Stimulated activated CD8-positive, alpha-beta memory T cell treated with anti-CD3 and anti-CD28 coated beads, Interleukin-4, amount 100 ng/mL, for 48 hours (primary cell): Measurements from ENCODE around the gene COX6A2.
A peak's percentile ranks its signal among the peaks of the same experiment; 100 is the strongest.

Experiments used
- DNase-seq: peaks from one replicate; pipeline ENCODE4 v3.0.0-alpha.2; 2020

Gene COX6A2

DNA sequence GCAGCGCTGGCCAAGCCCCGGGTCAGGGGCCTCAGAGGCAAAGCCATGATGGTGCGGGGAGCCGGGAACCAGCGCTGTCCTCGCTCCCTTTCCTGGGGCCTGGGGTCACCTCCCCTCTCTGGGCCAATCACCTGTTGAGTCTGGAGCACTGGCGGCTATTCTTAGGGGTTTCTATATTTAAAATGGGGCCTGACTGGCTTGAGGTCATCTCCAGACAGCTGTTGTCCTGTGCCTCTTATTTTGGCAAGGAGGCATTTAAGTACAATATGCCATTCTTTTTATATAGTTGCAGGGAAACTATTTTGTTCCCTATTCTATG, at the start of gene COX6A2:
COX6A2 (minus strand) TSS at position 82 of the 319 bp plus-strand sequence; CDS start at position 47, 35 bp downstream.
- DNase-seq: no peak

DNA sequence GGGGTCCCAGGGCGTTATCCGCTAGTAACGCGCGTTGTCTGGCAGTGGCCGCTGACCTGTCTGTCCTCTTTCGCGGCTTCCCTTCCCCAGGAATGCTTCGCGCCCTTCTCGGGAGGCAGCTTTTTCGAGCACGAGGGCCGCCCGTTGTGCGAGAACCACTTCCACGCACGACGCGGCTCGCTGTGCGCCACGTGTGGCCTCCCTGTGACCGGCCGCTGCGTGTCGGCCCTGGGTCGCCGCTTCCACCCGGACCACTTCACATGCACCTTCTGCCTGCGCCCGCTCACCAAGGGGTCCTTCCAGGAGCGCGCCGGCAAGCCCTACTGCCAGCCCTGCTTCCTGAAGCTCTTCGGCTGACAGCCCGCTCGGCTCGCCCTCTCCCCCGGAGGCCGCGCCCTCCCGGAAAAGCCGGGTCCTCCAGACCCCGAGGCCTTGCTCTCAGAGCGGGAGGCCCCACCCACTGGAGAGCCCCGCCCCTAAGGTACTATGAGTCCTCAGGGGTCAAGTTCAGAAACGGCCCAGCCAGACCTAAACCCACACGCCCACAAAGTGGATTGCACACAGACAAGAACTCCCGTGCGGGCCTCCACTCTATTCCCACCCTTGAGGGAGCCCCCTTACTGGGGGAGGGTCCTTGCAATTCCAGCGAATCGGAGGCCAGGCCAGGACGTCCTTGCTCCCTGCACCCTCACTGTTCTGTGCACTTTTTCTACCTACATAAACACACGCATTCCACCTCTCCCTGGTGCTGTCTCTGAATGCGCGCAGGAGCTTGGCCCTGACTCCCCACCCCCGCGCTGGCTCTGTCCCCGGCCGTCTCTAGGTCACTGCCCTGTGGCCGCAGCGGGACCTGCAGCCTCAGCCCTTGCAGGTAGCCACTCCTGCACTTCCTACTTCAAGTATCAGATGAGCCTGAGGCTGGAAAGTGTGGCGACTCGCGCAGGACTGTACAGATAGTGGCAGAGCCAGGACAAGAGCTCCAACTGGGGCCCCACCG, 49.4 kb upstream of the COX6A2 start:
- peak; percentile 71 for DNase-seq

DNA sequence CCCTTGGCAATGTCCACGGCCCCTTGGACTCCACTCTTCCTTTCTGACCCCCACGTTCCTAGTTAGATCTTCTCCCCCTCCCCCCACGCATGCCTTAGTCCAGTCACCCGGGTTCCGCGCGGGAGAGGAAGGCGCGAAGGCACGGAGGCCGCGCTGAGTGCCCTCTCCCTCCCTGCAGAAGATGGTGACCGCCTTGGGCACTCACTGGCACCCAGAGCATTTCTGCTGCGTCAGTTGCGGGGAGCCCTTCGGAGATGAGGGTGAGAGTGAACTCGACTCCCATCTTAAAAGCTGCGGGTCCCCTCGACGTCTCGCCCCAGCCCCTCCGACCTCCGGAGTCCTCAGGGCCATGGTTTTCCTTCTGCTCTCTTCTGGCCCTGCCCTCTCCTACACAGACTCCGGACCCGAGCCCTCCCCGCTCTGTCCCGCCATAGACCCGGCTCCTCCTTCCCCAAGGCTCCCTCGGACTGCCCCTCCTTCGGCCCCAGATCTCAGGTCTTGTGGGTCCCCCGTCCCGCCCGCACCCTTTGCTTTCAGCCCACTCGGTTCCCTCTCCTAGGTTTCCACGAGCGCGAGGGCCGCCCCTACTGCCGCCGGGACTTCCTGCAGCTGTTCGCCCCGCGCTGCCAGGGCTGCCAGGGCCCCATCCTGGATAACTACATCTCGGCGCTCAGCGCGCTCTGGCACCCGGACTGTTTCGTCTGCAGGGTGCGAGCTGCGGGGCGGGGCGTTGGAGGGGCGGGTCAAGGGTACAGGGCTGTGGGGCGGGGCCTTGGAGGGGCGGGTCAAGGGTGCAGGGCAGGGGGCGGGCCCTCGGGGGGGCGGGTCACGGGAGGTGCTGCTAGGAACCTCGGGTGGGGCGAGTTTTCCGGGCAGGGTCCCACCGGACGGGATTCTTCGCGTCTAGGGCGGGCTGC, 48.4 kb upstream of the COX6A2 start:
- DNase-seq: peak; percentile 93

DNA sequence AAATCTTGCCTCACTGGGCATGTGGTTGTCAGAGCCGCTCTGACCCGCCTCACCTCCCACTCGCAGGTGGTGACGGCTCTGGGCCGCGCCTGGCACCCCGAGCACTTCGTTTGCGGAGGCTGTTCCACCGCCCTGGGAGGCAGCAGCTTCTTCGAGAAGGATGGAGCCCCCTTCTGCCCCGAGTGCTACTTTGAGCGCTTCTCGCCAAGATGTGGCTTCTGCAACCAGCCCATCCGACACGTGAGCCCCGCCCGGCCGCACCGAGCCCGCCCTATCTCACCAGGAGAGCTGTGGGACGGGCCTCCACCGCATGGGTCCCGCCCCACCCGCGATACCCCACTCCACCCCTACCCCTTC, 47.8 kb upstream of the COX6A2 start:
- DNase-seq: no peak

- no peak for DNase-seq
Observed at GRCh38 chr16:31474773-31475738, 46.9 kb upstream of the COX6A2 start.

GRCh38 chr16:31474173-31474714, 46.1 kb upstream of the COX6A2 start:
- DNase-seq: no peak

DNA sequence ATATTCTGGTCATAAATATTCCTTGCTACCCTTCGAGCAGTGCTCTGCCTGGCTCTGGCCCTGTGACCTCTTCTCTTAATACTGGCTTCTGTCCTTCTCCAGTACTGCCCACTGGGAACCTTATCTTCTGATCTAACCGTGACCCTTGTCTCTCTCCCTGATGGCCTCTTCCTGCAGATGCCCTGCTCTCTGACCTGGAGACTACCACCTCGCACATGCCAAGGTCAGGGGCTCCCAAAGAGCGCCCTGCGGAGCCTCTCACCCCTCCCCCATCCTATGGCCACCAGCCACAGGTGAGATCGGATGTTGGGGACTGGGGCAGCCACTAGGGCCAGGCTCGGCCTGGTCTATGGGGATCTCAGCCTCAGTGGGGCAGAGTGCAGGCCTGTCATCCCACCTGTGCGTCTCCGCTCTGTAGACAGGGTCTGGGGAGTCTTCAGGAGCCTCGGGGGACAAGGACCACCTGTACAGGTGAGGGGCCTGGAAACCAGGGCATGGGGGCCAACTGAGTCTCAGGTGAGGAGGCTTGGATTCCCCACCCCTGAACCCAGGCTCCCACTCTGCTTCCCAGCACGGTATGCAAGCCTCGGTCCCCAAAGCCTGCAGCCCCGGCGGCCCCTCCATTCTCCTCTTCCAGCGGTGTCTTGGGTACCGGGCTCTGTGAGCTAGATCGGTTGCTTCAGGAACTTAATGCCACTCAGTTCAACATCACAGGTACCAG, 45.3 kb upstream of the COX6A2 start:
- DNase-seq: no peak

- peak; percentile 74 for DNase-seq
Observed at GRCh38 chr16:31472709-31473203, 44.6 kb upstream of the COX6A2 start.

GRCh38 chr16:31471875-31472708, 43.9 kb upstream of the COX6A2 start, which contains the start of gene TGFB1I1:
Gene TGFB1I1 (plus strand): TSS chr16:31472152. CDS start chr16:31472189, 37 bp downstream.
- no peak for DNase-seq

DNA sequence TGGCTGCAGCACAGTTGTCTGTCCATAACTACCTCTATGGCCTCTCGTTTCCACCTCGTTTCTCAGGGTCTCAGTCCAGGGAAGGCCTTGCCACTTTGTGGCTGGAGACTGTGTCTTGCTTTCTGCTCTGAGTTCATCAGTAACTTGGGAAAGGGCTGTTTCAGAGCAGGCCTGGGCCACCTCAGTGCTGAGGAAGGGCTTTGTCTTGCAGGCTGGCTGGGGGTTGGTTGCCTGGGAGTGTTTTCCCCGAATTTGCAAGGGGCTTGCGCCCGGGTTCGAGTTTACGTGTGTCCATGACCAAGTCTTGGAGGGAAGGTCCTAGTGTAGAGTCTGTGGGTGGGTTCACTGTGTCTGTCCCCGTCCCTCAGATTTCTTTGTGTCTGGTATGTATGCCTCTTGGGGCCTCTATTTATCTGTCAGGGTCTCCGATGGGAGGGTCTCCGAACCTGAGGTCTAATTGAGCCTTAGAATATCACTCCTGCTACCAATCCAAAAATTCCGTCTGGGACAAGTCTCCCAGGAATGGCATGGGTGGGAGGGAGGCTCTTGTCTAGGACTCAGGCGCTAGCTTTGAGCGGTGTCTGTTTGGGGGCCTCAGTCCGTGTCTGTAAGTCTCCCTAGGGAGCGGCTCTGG, 43.2 kb upstream of the COX6A2 start:
- no peak for DNase-seq

- DNase-seq: no peak
Observed at GRCh38 chr16:31470615-31471014, 42.5 kb upstream of the COX6A2 start.

DNA sequence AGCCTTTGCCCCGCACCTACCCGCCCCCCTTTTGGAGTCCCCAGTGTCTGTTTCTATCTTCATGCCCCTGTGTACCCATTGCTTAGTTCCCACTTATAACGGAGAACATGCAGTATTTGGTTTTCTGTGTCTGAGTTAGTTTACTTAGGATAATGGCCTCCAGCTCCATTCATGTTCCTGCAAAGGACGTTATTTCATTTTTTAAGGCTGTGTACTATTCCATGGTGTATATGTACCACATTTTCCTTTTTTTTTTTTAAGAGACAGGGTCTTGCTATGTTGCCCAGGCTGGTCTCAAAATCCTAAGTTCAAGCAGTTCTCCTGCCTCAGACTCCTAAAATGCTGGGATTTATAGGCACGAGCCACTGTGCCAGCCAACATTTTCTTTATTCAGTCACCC, 39.7 kb upstream of the COX6A2 start:
- no peak for DNase-seq

DNA sequence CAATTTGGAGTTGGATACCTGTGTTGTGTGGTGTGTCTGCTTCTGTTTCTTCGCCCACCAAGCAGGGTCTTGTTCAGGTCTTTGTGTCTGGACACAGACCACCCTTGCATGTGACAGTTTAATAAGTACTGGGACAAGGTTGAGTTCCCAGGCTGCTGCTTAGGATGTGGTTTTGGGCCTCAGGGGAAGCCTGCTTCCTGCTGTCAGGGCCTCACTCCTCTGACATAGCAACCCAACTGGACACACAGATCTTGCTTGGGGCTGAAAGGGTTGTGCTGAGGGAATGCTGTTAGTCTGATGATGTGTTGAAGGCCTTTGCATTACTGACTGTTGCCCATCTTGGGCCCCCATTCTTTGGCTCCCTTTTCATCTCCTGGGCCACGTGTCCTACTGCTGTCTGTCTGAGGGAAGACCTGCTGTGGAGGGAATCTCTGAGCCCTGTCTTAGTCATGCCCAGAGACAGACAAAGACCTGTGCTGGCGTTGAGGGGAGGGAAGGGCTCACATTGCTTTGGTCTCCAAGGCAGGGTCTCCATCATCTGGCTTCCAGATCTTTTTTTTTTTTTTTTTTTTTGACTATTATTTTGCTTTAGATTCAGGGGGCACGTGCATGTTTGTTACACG, 39.1 kb upstream of the COX6A2 start:
- no peak for DNase-seq

GRCh38 chr16:31466381-31466841, 38.3 kb upstream of the COX6A2 start:
- no peak for DNase-seq

DNA sequence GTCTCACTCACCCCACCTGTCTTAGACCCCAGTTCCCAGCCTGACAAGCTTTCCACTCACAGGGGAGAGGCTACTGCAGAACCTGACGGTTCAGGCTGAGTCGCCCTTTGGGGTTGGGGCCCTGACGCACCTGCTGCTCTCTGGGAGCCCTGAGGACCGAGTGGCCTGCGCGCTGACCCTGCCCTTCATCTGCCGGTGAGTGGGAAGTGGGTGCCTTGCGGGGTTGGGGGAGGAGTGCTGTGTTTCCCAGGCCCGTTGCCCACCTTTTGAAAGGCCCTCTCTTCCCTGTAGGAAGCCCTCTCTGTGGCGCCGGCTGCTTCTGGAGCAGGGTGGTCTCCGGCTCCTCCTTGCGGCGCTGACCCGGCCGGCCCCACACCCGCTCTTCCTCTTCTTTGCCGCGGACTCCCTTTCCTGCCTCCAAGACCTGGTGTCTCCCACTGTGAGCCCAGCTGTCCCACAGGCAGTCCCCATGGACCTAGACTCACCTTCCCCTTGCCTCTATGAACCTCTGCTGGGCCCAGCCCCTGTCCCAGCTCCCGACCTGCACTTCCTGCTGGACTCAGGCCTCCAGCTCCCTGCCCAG, 37.7 kb upstream of the COX6A2 start:
- DNase-seq: no peak

DNA sequence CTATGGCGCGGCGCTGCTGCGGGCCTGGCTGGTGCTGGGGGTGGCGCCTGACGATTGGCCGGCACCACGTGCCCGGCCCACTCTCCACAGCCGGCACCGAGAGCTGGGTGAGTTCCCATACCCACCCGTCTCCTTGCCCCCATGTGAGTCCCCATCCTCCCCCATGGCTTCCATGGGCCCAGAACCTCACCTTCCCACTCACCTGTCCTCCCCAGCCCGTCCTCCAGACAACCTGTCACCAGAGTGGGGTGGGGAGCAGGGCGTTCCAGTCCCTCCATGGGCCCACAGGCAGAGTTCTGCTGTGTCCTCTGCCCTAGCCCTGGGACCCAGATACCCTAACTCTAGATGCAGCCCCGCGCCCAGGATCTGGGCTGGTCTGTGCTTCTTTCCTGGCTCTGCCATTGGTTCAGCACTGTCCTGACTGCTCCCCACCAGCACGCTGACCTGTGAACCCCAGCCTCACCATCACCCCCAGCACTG, 36.7 kb upstream of the COX6A2 start:
- DNase-seq: no peak

DNA sequence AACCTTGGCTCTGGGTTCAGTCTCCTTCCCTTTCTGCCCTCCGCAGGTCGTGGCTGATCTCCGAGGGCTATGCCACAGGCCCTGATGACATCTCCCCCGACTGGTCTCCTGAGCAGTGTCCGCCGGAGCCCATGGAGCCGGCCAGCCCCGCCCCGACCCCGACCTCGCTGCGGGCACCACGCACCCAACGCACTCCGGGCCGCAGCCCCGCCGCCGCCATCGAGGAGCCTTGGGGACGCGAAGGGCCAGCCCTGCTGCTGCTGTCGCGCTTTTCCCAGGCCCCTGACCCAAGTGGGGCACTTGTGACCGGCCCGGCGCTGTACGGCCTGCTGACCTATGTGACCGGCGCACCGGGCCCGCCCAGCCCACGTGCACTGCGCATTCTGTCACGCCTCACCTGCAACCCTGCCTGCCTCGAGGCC, 36.2 kb upstream of the COX6A2 start:
- DNase-seq: no peak
